ENCODE measurements around the gene ZNF565.

DNA sequence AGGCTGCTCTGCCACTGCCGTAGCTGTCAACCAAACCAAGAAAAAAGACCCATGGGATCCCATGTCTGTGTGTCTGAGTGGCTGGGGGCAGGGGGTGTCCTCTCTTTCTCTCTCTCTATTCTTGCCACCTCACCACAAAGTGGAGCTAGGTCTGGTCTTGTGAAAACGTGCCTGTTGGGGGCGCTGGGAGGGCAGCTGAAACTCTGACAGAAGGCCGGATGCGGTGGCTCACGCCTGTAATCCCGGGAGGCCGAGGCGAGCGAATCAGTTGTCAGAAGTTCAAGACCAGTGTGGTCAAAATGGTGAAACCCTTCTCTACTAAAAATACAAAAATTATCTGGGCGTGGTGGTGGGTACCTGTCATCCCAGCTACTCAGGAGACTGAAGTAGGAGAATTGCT, 29.6 kb upstream of the ZNF565 start:
- TF ChIP-seq TAF1 (IDR thresholded peaks at IDR 0.05; ENCODE audit: low read depth, low read length) = no peak
- no peak for TF ChIP-seq POLR2A (IDR thresholded peaks at IDR 0.05; ENCODE audit: low read depth, low read length)
- no peak for TF ChIP-seq POLR2AphosphoS5 (IDR thresholded peaks at IDR 0.05; ENCODE audit: low read depth, low read length)
- no peak for TF ChIP-seq SPI1 (IDR thresholded peaks at IDR 0.05; ENCODE audit: low read depth, low read length)
- no peak for TF ChIP-seq POU2F2 (IDR thresholded peaks at IDR 0.05; ENCODE audit: low read depth, low read length)
- no peak for TF ChIP-seq PAX5 (IDR thresholded peaks at IDR 0.05; ENCODE audit: insufficient read depth, low read length, severe bottlenecking)

Measured in GM12891 (cell line).